ENCODE data around the gene EEFSEC.

The EEFSEC gene

DNA sequence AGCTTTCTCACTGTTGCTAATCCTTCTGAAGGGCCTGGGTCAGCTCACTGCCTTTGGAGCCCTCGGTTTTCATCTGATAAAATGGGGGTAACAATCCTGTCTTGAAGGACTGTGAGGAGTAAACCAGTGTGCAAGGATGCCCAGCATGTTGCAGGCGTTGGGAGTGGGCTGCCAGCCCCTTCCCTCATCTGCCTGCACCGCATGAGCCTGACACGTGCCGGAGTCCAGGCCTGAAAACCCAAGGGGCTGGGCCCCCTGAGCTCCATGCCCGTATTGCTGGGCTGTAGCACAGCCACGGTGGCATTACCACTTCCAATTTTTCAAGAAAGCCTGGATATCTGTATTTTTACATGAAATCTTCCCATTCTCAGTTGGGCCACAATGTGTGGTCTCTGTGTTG is 215.3 kb downstream of the EEFSEC start:
- peaks cover 19% of the 10 kb centered on the region for H3K36me3 Mint-ChIP-seq (ENCODE audit: low read depth)
- no peak overlapping the region for H3K4me3 Mint-ChIP-seq
- no peak overlapping the region for H3K27ac Mint-ChIP-seq
- H3K27me3 Mint-ChIP-seq (ENCODE audit: low read depth), result no peaks in the 10 kb centered on the region
- no peaks in the 10 kb centered on the region for H3K9me3 Mint-ChIP-seq
- TF ChIP-seq, protein P1, sequence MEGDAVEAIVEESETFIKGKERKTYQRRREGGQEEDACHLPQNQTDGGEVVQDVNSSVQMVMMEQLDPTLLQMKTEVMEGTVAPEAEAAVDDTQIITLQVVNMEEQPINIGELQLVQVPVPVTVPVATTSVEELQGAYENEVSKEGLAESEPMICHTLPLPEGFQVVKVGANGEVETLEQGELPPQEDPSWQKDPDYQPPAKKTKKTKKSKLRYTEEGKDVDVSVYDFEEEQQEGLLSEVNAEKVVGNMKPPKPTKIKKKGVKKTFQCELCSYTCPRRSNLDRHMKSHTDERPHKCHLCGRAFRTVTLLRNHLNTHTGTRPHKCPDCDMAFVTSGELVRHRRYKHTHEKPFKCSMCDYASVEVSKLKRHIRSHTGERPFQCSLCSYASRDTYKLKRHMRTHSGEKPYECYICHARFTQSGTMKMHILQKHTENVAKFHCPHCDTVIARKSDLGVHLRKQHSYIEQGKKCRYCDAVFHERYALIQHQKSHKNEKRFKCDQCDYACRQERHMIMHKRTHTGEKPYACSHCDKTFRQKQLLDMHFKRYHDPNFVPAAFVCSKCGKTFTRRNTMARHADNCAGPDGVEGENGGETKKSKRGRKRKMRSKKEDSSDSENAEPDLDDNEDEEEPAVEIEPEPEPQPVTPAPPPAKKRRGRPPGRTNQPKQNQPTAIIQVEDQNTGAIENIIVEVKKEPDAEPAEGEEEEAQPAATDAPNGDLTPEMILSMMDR (IDR thresholded peaks at IDR 0.05; ENCODE audit: unreplicated experiment in 3 of 3), result no peak
- H3K4me1 Mint-ChIP-seq, result peaks cover 11% of the 10 kb centered on the region

DNA sequence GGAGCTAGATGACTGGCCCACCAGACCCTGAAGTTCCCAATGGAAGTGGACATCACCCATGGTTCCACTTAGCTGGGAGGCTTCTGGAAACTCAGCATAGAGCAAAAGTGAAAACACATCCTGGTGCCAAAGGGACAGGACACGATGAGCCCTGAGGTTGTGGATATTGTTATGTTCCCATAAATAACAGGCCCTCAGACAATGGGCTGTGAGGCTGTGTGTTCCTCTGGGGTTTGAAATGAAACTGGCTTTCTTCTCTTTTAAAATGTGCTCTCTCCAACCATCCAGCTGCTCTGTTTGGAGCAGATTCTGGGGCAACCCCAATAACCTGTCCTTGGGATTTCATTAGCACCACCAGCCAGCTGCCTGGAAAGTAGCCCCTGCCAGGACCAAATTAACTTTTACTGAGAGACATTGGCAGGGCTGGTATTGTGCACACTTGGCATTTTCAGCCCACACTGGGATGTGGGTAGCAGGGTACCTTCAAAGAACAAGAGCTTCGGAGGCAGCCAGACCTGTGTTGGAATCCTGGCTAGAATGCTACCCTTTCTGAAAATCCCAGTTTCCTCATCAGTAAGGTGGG is 215.9 kb downstream of the EEFSEC start:
- Mint-ChIP-seq H3K4me1 (peaks cover 9% of the 10 kb centered on the region), H3K36me3 (ENCODE audit: low read depth) (peaks cover 19% of the 10 kb centered on the region), H3K27ac (no peak overlapping the region), H3K9me3 (no peaks in the 10 kb centered on the region), H3K27me3 (ENCODE audit: low read depth) (no peaks in the 10 kb centered on the region), H3K4me3 (no peak overlapping the region)
- TF ChIP-seq, protein P1 (IDR thresholded peaks at IDR 0.05; ENCODE audit: unreplicated experiment in 3 of 3), result no peak

DNA sequence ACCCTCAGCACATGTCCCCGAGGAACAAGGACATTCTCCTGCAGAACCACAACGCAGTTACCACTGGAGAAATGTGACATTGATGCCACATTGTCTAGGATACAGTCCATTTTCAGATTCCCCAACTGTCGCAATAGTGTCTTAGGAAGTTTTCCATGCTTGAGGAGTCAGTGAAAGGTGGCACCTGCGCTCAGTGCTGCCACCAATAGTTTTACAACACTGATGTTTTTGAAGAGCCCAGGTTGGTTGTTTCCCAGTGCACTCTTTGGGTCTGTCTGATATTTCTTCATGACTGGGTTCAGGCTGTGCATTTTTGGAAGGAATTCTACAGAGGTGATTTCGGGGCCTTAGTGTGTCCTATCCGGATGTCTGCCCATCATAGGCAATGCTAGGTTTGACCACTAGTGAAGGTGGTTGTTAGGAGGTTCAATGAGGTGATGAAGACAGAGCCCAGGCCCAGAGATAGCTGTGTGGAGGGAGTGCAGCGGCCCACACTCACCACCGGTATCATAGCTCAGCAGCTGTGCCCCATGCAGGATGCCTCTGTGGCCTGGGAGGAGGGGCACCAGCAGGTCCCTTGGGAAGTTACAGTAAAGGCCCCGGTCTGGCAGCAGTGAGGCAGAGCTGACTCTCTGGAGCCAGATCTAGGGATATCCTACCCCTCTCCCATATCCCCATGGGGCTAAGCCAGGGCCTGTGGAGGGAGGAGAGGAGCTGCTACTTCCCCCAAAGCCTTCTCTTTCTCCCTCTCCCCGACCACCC is 216.8 kb downstream of the EEFSEC start:
- Mint-ChIP-seq H3K9me3 (no peaks in the 10 kb centered on the region), H3K27me3 (ENCODE audit: low read depth) (no peaks in the 10 kb centered on the region), H3K4me3 (no peak overlapping the region), H3K36me3 (ENCODE audit: low read depth) (peaks cover 19% of the 10 kb centered on the region), H3K4me1 (peaks cover 6% of the 10 kb centered on the region), H3K27ac (peak overlapping the region in 1 of 3 experiments; percentile 42)
- TF ChIP-seq, protein P1 (IDR thresholded peaks at IDR 0.05; ENCODE audit: unreplicated experiment in 3 of 3), result no peak

- no peak overlapping the region for H3K4me3 Mint-ChIP-seq
- H3K27me3 Mint-ChIP-seq (ENCODE audit: low read depth), result peaks cover 4% of the 10 kb centered on the region
- H3K27ac Mint-ChIP-seq, result no peak overlapping the region
- TF ChIP-seq, protein P1 (IDR thresholded peaks at IDR 0.05; ENCODE audit: unreplicated experiment in 3 of 3), result no peak
- peaks cover 10% of the 10 kb centered on the region for H3K4me1 Mint-ChIP-seq
- peaks cover 13% of the 10 kb centered on the region for H3K36me3 Mint-ChIP-seq (ENCODE audit: low read depth)
- no peaks in the 10 kb centered on the region for H3K9me3 Mint-ChIP-seq
These were observed 219.0 kb downstream of the EEFSEC start for GRCh38 chr3:128372281-128372680.

GRCh38 chr3:128372707-128373533 is 219.6 kb downstream of the EEFSEC start:
- Mint-ChIP-seq H3K36me3 (ENCODE audit: low read depth) (peaks cover 10% of the 10 kb centered on the region), H3K27ac (no peak overlapping the region), H3K4me3 (no peak overlapping the region), H3K4me1 (peaks cover 15% of the 10 kb centered on the region), H3K27me3 (ENCODE audit: low read depth) (peaks cover 4% of the 10 kb centered on the region), H3K9me3 (no peaks in the 10 kb centered on the region)
- TF ChIP-seq, protein P1 (IDR thresholded peaks at IDR 0.05; ENCODE audit: unreplicated experiment in 3 of 3), result no peak

Data from nephron (organoid).